Stimulated activated naive CD8-positive, alpha-beta T cell treated with anti-CD3 and anti-CD28 coated beads, Interleukin-15, amount 100 ng/mL, for 72 hours (primary cell): ENCODE data around the gene SLCO4C1.

Source experiments
- ATAC-seq: fragments of 150-1000 bp; cut with Tn5 transposase; 2 replicates; pipeline ENCODE4 v1.10.0; 2021; ENCODE audit warnings: mild to moderate bottlenecking, moderate library complexity
- DNase-seq, 2 donors: peaks; one replicate each; pipeline ENCODE4 v3.0.0; 2021 to 2022
- H3K27ac Mint-ChIP-seq, 2 donors: one replicate each; pipeline ENCODE4 v1.8.0; 2022; ENCODE audit warnings: mild to moderate bottlenecking in 2 of 2, mixed read lengths in 2 of 2, moderate library complexity in 2 of 2
- H3K27me3 Mint-ChIP-seq: one replicate; pipeline ENCODE4 v1.8.0; 2022; ENCODE audit warnings: mixed read lengths
- H3K4me1 Mint-ChIP-seq: one replicate; pipeline ENCODE4 v1.8.0; 2022; ENCODE audit warnings: mild to moderate bottlenecking, mixed read lengths
- H3K4me3 Mint-ChIP-seq, 2 donors: one replicate each; pipeline ENCODE4 v1.8.0; 2022; ENCODE audit warnings: mild to moderate bottlenecking in 2 of 2, mixed read lengths in 2 of 2, moderate library complexity in 1 of 2
- H3K9me3 Mint-ChIP-seq, 2 donors: one replicate each; pipeline ENCODE4 v1.8.0; 2022; ENCODE audit warnings: mixed read lengths in 2 of 2

SLCO4C1 gene

DNA sequence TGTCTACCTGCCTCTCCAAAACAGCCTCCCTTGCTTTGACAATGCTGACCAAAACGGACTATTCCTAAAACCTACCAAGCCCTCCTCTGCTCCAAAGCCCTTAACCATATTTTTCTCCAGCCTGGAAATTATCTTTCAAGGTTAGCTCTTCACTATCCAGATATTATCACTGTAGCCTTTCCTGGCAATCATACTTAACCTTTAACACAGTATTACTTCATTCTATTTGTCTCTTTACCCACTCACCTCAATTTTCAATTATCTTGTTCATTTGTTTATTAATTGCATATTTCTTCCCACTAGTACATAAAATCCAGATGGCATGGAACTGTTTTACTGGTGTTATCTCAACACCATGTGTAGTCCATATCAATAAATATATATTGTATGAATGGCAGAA, 7.5 kb downstream of the SLCO4C1 start:
- H3K27ac Mint-ChIP-seq = no peak overlapping the region
- no peak for DNase-seq
- no peak overlapping the region for H3K4me3 Mint-ChIP-seq
- no peaks in the 10 kb centered on the region for H3K4me1 Mint-ChIP-seq
- H3K9me3 Mint-ChIP-seq = no peaks in the 10 kb centered on the region
- ATAC-seq = no peak
- no peaks in the 10 kb centered on the region for H3K27me3 Mint-ChIP-seq

- ATAC-seq (no peak), DNase-seq (no peak)
- Mint-ChIP-seq H3K4me3 (no peak overlapping the region), H3K27me3 (no peaks in the 10 kb centered on the region), H3K27ac (no peak overlapping the region), H3K9me3 (no peaks in the 10 kb centered on the region), H3K4me1 (no peaks in the 10 kb centered on the region)
Observed at GRCh38 chr5:102286476-102286875, 9.6 kb downstream of the SLCO4C1 start.

- H3K4me3 Mint-ChIP-seq = no peak overlapping the region
- no peaks in the 10 kb centered on the region for H3K4me1 Mint-ChIP-seq
- DNase-seq (no peak), ATAC-seq (no peak)
- no peaks in the 10 kb centered on the region for H3K27me3 Mint-ChIP-seq
- no peaks in the 10 kb centered on the region for H3K9me3 Mint-ChIP-seq
- no peak overlapping the region for H3K27ac Mint-ChIP-seq
Observed at GRCh38 chr5:102283102-102283797, 12.8 kb downstream of the SLCO4C1 start.

GRCh38 chr5:102279711-102280110, 16.4 kb downstream of the SLCO4C1 start:
- no peaks in the 10 kb centered on the region for H3K4me1 Mint-ChIP-seq
- no peak overlapping the region for H3K27ac Mint-ChIP-seq
- no peak overlapping the region for H3K4me3 Mint-ChIP-seq
- no peaks in the 10 kb centered on the region for H3K9me3 Mint-ChIP-seq
- peaks cover 2% of the 10 kb centered on the region for H3K27me3 Mint-ChIP-seq
- no peak for DNase-seq
- ATAC-seq = no peak

DNA sequence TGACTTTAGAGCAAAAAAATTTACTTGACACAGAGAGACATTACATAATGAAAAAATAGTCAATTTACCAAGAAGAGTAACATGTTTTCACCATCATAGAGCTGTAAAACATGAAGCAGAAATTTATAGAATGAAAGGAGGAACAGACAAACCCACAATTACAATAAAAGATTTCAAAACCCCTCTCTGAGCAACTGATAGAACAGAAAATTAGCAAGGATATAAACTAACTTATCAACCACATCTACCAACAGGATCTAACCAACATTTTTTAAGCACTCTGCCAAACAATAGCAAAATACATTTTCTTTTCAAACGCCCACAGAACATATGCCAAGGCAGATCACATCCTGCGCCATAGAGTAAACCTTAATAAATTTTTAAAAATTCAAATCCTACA, 17.9 kb downstream of the SLCO4C1 start:
- H3K9me3 Mint-ChIP-seq = no peaks in the 10 kb centered on the region
- DNase-seq (no peak), ATAC-seq (no peak)
- H3K27ac Mint-ChIP-seq = no peak overlapping the region
- H3K27me3 Mint-ChIP-seq = peaks cover 6% of the 10 kb centered on the region
- no peak overlapping the region for H3K4me3 Mint-ChIP-seq
- H3K4me1 Mint-ChIP-seq = no peaks in the 10 kb centered on the region

DNA sequence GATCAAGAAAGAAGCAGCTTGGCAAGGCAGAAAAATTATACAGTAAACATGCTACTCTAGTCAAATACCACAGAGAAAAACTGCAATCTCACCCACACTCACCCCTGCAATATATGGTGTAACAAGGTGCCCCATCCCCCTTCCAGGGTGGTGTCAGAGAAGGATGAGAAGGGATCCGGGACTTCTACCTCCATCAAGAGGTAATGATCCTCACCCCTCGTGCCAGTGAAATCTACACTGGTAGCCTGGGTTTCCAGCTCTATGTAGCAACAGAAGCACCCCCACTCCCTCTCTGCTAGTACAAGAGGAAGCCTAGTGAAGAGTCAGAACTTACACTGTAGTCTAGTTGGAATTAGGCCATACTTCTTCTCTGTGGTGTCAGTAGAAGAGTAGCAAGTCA, 18.9 kb downstream of the SLCO4C1 start:
- Mint-ChIP-seq H3K4me1 (no peaks in the 10 kb centered on the region), H3K27me3 (peaks cover 12% of the 10 kb centered on the region), H3K4me3 (no peak overlapping the region), H3K9me3 (no peaks in the 10 kb centered on the region), H3K27ac (no peak overlapping the region)
- DNase-seq (no peak), ATAC-seq (no peak)

- peaks cover 12% of the 10 kb centered on the region for H3K27me3 Mint-ChIP-seq
- ATAC-seq (no peak), DNase-seq (no peak)
- no peaks in the 10 kb centered on the region for H3K4me1 Mint-ChIP-seq
- no peak overlapping the region for H3K4me3 Mint-ChIP-seq
- H3K9me3 Mint-ChIP-seq = peaks cover 16 to 33% of the 10 kb centered on the region in 2 donors
- no peak overlapping the region for H3K27ac Mint-ChIP-seq
Observed at GRCh38 chr5:102271759-102272158, 24.3 kb downstream of the SLCO4C1 start.

GRCh38 chr5:102270036-102270435, 26.0 kb downstream of the SLCO4C1 start:
- DNase-seq = no peak
- no peak for ATAC-seq
- Mint-ChIP-seq H3K9me3 (peaks cover 16 to 33% of the 10 kb centered on the region in 2 donors), H3K4me3 (no peak overlapping the region), H3K27me3 (peaks cover 12% of the 10 kb centered on the region), H3K27ac (no peak overlapping the region), H3K4me1 (no peaks in the 10 kb centered on the region)

DNA sequence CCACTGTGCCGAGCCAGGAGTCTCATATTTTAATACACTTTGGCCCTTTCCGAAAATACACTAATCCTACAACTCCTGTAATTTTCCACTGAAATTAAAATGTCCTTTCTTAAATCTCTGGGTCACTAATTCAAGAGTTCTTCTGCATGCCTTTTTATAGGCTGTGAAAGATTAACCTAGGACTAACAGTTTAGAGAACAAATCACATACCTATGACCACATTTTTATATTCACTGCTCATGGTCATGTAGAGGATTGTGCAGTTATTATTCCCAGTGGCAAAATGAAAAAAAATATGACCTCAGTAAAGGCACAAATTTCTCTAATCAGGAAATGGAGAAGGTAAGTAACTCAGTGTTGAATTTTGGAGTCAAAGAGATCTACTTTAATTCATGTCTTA, 33.4 kb downstream of the SLCO4C1 start:
- H3K4me3 Mint-ChIP-seq = no peak overlapping the region
- H3K27ac Mint-ChIP-seq = no peak overlapping the region
- peaks cover 0 to 6% of the 10 kb centered on the region in 2 donors for H3K9me3 Mint-ChIP-seq
- DNase-seq (no peak), ATAC-seq (no peak)
- H3K4me1 Mint-ChIP-seq = no peaks in the 10 kb centered on the region
- H3K27me3 Mint-ChIP-seq = no peaks in the 10 kb centered on the region

GRCh38 chr5:102249381-102249780, 46.7 kb downstream of the SLCO4C1 start:
- ATAC-seq (no peak), DNase-seq (no peak)
- Mint-ChIP-seq H3K9me3 (peaks cover 0 to 2% of the 10 kb centered on the region in 2 donors), H3K27ac (no peak overlapping the region), H3K4me1 (no peaks in the 10 kb centered on the region), H3K27me3 (no peaks in the 10 kb centered on the region), H3K4me3 (no peak overlapping the region)

GRCh38 chr5:102243213-102243612, 52.9 kb downstream of the SLCO4C1 start:
- no peak overlapping the region for H3K4me3 Mint-ChIP-seq
- ATAC-seq = no peak
- peaks cover 0 to 8% of the 10 kb centered on the region in 2 donors for H3K9me3 Mint-ChIP-seq
- DNase-seq = no peak
- no peaks in the 10 kb centered on the region for H3K4me1 Mint-ChIP-seq
- H3K27me3 Mint-ChIP-seq = no peaks in the 10 kb centered on the region
- H3K27ac Mint-ChIP-seq = no peak overlapping the region

DNA sequence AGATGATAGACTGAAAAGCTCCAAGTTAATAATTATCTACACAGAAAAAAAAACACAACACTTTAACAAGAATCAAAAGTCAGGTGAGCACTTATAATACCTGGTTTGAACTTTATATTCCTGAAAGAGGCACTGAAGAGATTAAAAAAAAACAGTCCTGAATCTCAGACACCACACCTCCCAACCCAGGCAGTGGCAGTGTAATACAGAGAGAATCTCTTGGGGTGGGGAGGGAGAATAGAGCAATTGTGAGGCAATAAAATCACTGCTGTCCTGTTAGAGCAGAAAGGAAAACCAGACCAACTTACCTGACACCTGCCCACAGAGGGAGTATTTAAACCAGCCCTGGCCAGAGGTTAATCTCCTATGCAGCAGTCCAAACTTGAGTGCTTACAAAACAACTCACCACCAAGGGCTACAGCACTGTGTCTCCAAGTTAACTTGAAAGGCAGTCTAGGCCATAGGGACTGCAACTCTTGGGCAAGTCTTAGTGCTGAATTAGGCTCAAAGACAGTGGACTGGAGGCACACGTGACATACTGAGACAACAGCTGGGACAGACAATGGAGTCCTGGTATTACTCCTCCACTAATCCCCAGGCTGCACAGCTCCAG, 54.2 kb downstream of the SLCO4C1 start:
- ATAC-seq (no peak), DNase-seq (no peak)
- no peak overlapping the region for H3K4me3 Mint-ChIP-seq
- H3K27ac Mint-ChIP-seq = no peak overlapping the region
- no peaks in the 10 kb centered on the region for H3K4me1 Mint-ChIP-seq
- peaks cover 0 to 8% of the 10 kb centered on the region in 2 donors for H3K9me3 Mint-ChIP-seq
- H3K27me3 Mint-ChIP-seq = no peaks in the 10 kb centered on the region

DNA sequence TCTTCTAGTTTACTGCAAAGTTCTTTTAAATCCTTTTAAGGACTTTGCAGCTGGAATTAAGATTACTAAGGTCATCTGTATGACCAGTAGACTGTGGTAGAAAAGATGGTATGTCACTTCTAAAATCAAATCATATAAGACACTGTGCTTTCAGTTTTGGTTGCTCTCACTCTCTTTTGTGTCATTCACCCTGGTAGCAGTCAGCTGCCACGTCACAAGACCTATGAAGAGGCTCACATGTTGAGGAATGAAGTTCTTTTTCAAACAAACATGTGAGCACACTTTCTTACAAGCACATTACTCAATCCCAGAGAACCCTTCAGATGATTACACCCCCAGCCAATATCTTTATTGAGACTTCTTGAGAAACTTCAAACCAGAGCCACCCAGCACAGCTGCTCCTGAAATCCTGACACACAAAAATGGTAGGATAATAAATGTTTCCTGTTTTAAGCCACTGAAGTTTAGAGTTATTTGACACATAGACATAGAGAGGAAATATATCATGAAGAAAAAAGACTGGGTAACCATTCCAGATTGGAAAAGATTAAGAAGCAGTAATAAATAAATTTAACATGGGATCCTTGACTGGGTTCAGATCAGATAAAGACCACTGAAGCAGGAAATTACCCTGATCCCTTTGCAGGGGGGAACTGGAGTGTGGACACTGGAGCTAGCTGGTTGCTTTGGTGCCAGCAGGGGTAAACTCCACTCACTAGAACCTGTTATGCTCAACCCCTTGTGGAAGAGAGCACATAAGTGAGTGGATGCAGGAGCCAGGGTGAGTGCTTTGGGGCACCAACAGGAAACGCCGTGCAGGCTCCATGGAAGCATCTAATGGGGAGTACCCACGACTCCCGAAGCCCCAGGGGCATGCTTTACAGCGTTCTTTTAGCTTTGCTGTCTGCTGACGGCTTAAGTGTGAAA, 64.1 kb downstream of the SLCO4C1 start:
- ATAC-seq (peak; percentile 46), DNase-seq (no peak)
- no peak overlapping the region for H3K27ac Mint-ChIP-seq
- H3K4me1 Mint-ChIP-seq = peaks cover 9% of the 10 kb centered on the region
- no peak overlapping the region for H3K4me3 Mint-ChIP-seq
- H3K27me3 Mint-ChIP-seq = peaks cover 9% of the 10 kb centered on the region
- no peaks in the 10 kb centered on the region for H3K9me3 Mint-ChIP-seq

- ATAC-seq = no peak
- Mint-ChIP-seq H3K9me3 (no peaks in the 10 kb centered on the region), H3K27me3 (peaks cover 9% of the 10 kb centered on the region), H3K4me3 (no peak overlapping the region), H3K27ac (no peak overlapping the region), H3K4me1 (peaks cover 9% of the 10 kb centered on the region)
- no peak for DNase-seq
Observed at GRCh38 chr5:102229685-102230084, 66.4 kb downstream of the SLCO4C1 start.

DNA sequence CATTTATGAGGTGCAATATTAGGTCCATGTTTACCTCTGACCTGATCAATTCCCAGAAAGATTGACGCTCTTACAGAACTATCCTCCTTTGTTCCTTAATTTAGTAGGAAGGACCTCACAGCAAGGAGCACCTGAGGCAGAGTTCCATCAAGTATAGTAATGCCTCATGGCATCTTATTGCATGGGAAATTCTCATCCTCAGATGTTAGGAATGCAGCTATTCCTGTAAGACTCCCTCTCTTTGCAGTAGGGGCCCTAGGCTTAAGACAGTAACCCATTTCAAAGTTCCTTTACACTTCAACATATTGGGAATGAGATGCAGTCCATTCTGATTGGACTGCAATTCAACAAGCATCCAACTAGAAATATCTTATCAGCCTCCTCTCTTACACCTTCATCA, 69.8 kb downstream of the SLCO4C1 start:
- peaks cover under 1% of the 10 kb centered on the region for H3K27me3 Mint-ChIP-seq
- DNase-seq = no peak
- ATAC-seq = no peak
- no peak overlapping the region for H3K27ac Mint-ChIP-seq
- no peak overlapping the region for H3K4me3 Mint-ChIP-seq
- peaks cover 9% of the 10 kb centered on the region for H3K4me1 Mint-ChIP-seq
- no peaks in the 10 kb centered on the region for H3K9me3 Mint-ChIP-seq
